Placental epithelial cell (primary cell): Measurements from ENCODE around the gene BTBD2. TPM values are rescaled to one million over a fixed set of nuclear protein-coding genes. Genes with fewer than 3 reads are reported as not detected.

Source experiments
- small RNA-seq: library from RNA; depleted of rRNA; stranded (forward); fragments of <200 nt; gene quantifications from one replicate; pipeline ENCODE3, GENCODE V24; 2012
- total RNA-seq: library from RNA; depleted of rRNA; stranded (reverse); fragments of >200 nt; gene quantifications from 2 replicates; pipeline ENCODE4 v1.2.3, GENCODE V29; 2012

BTBD2 gene
- 64.7 and 71.1 TPM in 2 replicates for total RNA-seq

DNA sequence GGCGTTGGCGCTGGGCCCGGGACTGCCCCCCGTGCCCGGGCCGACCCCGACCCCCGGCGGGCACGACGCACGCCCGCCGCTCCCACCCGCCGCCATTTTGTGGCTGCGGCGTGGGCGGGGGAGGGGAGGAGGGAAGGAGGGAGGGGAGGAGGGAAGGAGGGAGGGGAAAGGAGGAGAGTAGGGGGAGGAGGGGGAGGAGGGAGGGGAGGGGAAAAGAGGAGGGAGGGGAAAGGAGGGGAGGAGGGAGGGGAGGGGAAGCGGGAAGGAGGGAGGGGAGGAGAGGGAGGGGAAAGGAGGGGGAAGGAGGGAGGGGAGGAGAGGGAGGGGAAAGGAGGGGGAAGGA lies at the start of gene BTBD2:
BTBD2 (minus strand) TSS at position 107 of the 343 bp plus-strand sequence; CDS start at position 96, 11 bp downstream.

DNA sequence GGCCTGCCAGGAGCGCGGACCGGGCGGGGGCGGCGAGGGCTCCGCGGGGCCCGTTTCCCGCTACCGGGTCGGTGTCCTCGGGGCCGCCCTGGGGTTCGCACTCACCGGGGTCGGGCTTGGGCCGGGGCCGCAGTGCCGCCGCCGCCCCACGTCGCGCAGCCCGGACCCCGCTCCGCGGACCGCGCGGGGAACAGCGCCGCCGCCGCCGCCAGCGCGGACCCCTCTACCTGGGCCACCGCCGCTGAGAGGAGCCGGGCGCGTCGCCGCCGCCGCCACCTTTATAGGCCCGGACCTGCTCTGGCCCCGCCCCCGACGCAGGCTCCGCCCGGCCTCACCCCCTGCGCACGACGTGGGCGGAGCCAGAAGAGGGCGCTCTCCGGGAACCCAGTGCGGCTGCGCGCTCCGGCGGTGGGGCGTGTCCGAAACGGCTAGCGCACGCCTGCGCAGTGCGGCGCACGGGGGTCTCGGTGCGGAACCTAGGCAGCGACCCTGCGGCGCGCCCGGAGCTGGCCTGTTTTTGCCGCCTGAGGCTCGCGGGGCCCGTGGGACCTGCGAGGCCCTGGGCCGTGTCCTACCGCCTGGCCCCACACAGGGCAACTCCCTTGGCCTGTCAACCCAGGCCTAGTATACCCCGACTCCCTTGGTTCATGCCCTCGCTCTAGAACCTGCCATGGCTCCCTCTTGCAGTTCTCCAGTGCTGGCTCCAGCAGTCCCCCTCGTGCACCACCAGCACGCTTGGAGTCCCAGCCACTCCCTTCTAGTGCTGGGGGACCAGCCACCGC lies 35.7 kb upstream of the BTBD2 start, which contains the start of gene MKNK2:
MKNK2 (minus strand) TSS at position 254 of the 782 bp plus-strand sequence. CDS start 393 bp downstream, outside the sequence.

GRCh38 chr19:1941146-1942077 lies 74.1 kb downstream of the BTBD2 start, which contains the start of gene CSNK1G2:
CSNK1G2 (plus strand) TSS chr19:1941172; CDS start chr19:1969773, 28,601 bp downstream.

Small RNAs within 50 kb of the gene (small RNA-seq; reads per million reads assigned to genes)
- not detected for gene AC007136.1

Other genes with a start within 250 kb of the BTBD2 start
- 4.0 and 5.9 TPM in 2 replicates for gene ATP8B3, start 203.4 kb downstream of the BTBD2 start, total RNA-seq
- 13.7 and 19.7 TPM in 2 replicates for gene REXO1, start 167.2 kb downstream of the BTBD2 start, total RNA-seq
- 5.5 and 6.5 TPM in 2 replicates for gene KLF16, start 152.1 kb downstream of the BTBD2 start, total RNA-seq
- gene ABHD17A, start 130.2 kb downstream of the BTBD2 start, total RNA-seq = 80.1 and 125 TPM in 2 replicates
- gene ADAT3, start 110.3 kb downstream of the BTBD2 start, total RNA-seq = 5.3 and 9.0 TPM in 2 replicates
- gene SCAMP4, start 110.3 kb downstream of the BTBD2 start, total RNA-seq = 51.4 and 80.5 TPM in 2 replicates
- gene CSNK1G2, start 74.5 kb downstream of the BTBD2 start, total RNA-seq = 60.1 and 73.4 TPM in 2 replicates
- 92.2 and 104 TPM in 2 replicates for gene MKNK2, start 35.5 kb upstream of the BTBD2 start, total RNA-seq
- gene MOB3A, start 80.6 kb upstream of the BTBD2 start, total RNA-seq = 17.7 and 22.7 TPM in 2 replicates
- gene IZUMO4, start 81.2 kb upstream of the BTBD2 start, total RNA-seq = 0.65 and 3.5 TPM in 2 replicates
- 90.3 and 144 TPM in 2 replicates for gene AP3D1, start 135.9 kb upstream of the BTBD2 start, total RNA-seq
- gene DOT1L, start 148.2 kb upstream of the BTBD2 start, total RNA-seq = 7.8 and 11.8 TPM in 2 replicates
- gene PLEKHJ1, start 220.6 kb upstream of the BTBD2 start, total RNA-seq = 37.3 and 37.6 TPM in 2 replicates
- gene SF3A2, start 221.1 kb upstream of the BTBD2 start, total RNA-seq = 23.6 and 52.6 TPM in 2 replicates
- gene AMH, start 233.6 kb upstream of the BTBD2 start, total RNA-seq = 1.5 and 2.0 TPM in 2 replicates
- gene JSRP1, start 240.7 kb upstream of the BTBD2 start, total RNA-seq = 0.39 TPM in 1 of 2 replicates, not detected in the other